HepG2 (cell line): ENCODE measurements around the gene UQCRC1. TPM values are rescaled to one million over a fixed set of nuclear protein-coding genes. Genes with fewer than 3 reads are reported as not detected.

Experiments used
- ATAC-seq: fragments of 200-7000 bp; cut with Tn5 transposase; 3 replicates; pipeline ENCODE4 v1.9.1; 2020; ENCODE audit warnings: mild to moderate bottlenecking, moderate library complexity
- BruUV-seq: library from RNA; stranded (reverse); fragments of 400-500 nt; replicated peaks from 2 replicates; lab custom pipeline; 2021; lab: Mats Ljungman, UMichigan
- CTCF ChIA-PET: fragments of 300-600 bp; formaldehyde crosslinking; extraction: SDS; loops from one replicate; lab custom pipeline; 2021; ENCODE audit warnings: low total read pairs, inconsistent platforms, low intra/inter-chr PET ratio; lab: Yijun Ruan, JAX
- POLR2A ChIA-PET: fragments of 350-600 bp; sonication (Branson Sonifier 250); formaldehyde crosslinking; loops from one replicate; lab custom pipeline; 2020; ENCODE audit warnings: antibody characterized with exemption, inconsistent platforms; lab: Yijun Ruan, JAX
- DNase-seq: peaks from one replicate; pipeline ENCODE4 v3.0.0-alpha.2; 2015; ENCODE audit warnings: low spot score
- FAIRE-seq: peaks from 3 replicates; lab custom pipeline; 2011; peaks lifted over from hg19 to GRCh38; lab: Jason Lieb, UNC
- H2AFZ ChIP-seq: one replicate; pipeline ENCODE4 v1.6.1; 2011; ENCODE audit warnings: low read length, inconsistent platforms
- H3K27ac ChIP-seq: fragments of 300-600 bp; 3 replicates; pipeline ENCODE4 v1.8.0; 2011; ENCODE audit warnings: mixed run types, mild to moderate bottlenecking, mixed read lengths, low read length, inconsistent platforms; ENCODE audit not compliant: insufficient read depth; ENCODE audit errors: extremely low read length
- H3K27me3 ChIP-seq, 2 experiments: fragments of 200-600 bp in 1 of 2; 2 replicates in 1 of 2; 3 replicates in 1 of 2; pipeline versions ENCODE4 v1.6.0 to v1.8.0; 2011; ENCODE audit warnings: low read length in 2 of 2, mild to moderate bottlenecking in 2 of 2, moderate library complexity in 2 of 2, inconsistent platforms in 1 of 2; ENCODE audit not compliant: insufficient read depth in 2 of 2, control insufficient read depth in 1 of 2
- H3K36me3 ChIP-seq, 2 experiments: fragments of 200-600 bp in 1 of 2; replicated peaks in 1 of 2; 2 replicates in 1 of 2; 3 replicates in 1 of 2; pipeline versions ENCODE4 v1.5.1 to v1.8.0; 2011; ENCODE audit warnings: low read length in 2 of 2, inconsistent platforms in 1 of 2; ENCODE audit not compliant: insufficient read depth in 2 of 2, control insufficient read depth in 1 of 2
- H3K4me1 ChIP-seq: 2 replicates; pipeline ENCODE4 v1.5.1; 2012; ENCODE audit warnings: low read length, inconsistent platforms; ENCODE audit not compliant: insufficient read depth
- H3K4me2 ChIP-seq: 2 replicates; pipeline ENCODE4 v1.6.0; 2011; ENCODE audit warnings: low read depth, low read length, inconsistent platforms
- H3K4me3 ChIP-seq, 3 experiments: fragments of 200-600 bp in 1 of 3; sonication (generic), shearing (Covaris generic) in 1 of 3; replicated peaks in 1 of 3; 2 replicates each; pipeline ENCODE4 v1.5.1; 2011 to 2016; ENCODE audit warnings: low read length in 3 of 3, inconsistent platforms in 2 of 3, low read depth in 2 of 3, mild to moderate bottlenecking in 2 of 3, control low read depth in 1 of 3, mixed read lengths in 1 of 3; ENCODE audit not compliant: insufficient read depth in 1 of 3
- H3K79me2 ChIP-seq: one replicate; pipeline ENCODE4 v1.6.1; 2011; ENCODE audit warnings: low read length, inconsistent platforms; ENCODE audit not compliant: insufficient read depth
- H3K9ac ChIP-seq: 2 replicates; pipeline ENCODE4 v1.6.0; 2011; ENCODE audit warnings: mild to moderate bottlenecking, low read depth, low read length, inconsistent platforms; ENCODE audit not compliant: insufficient read depth
- H3K9me3 ChIP-seq: 2 replicates; pipeline ENCODE4 v1.5.1; 2012; ENCODE audit warnings: mild to moderate bottlenecking, low read length
- H4K20me1 ChIP-seq: 2 replicates; pipeline ENCODE4 v1.6.0; 2011; ENCODE audit warnings: inconsistent platforms, mild to moderate bottlenecking, low read length, moderate library complexity; ENCODE audit not compliant: insufficient read depth
- ATF1 ChIP-seq: IDR thresholded peaks from 2 replicates; pipeline ENCODE4 v1.6.1; 2016; ENCODE audit warnings: mild to moderate bottlenecking, control low read depth
- EP300 ChIP-seq, 3 experiments: sonication (generic) in 1 of 3; formaldehyde crosslinking in 1 of 3; IDR thresholded peaks; 2 replicates each; pipeline versions ENCODE4 v1.5.1 to v1.6.1; 2011 to 2020; ENCODE audit warnings: low read depth in 2 of 3, low read length in 2 of 3, borderline replicate concordance in 1 of 3, improper control_type of control experiment in 1 of 3, mild to moderate bottlenecking in 1 of 3, missing genetic modification reagents in 1 of 3, moderate library complexity in 1 of 3
- GATAD1 ChIP-seq: IDR thresholded peaks from 2 replicates; pipeline ENCODE4 v1.6.1; 2016; ENCODE audit warnings: missing genetic modification reagents, missing compliant biosample characterization
- MIER2 ChIP-seq: IDR thresholded peaks from 2 replicates; pipeline ENCODE4 v1.6.1; 2016; ENCODE audit warnings: missing biosample characterization, missing genetic modification reagents
- NFYC ChIP-seq: IDR thresholded peaks from 2 replicates; pipeline ENCODE4 v1.6.1; 2016; ENCODE audit warnings: missing genetic modification reagents, missing compliant biosample characterization
- RBM39 ChIP-seq: fragments of 200-400 bp; formaldehyde crosslinking; IDR thresholded peaks from one replicate; pipeline ENCODE4 v1.6.1; 2018; ENCODE audit warnings: antibody characterized with exemption, mild to moderate bottlenecking, low read depth, low read length; ENCODE audit not compliant: poor library complexity, severe bottlenecking
- SUZ12 ChIP-seq: fragments of 150-350 bp; IDR thresholded peaks from 2 replicates; pipeline ENCODE4 v1.6.1; 2014; ENCODE audit warnings: low read depth, low read length
- TP53 ChIP-seq: sonication (generic); formaldehyde crosslinking; conservative IDR thresholded peaks from 2 replicates; pipeline ENCODE4 v1.4.0; 2020; ENCODE audit warnings: missing genetic modification reagents
- U2AF1 ChIP-seq: fragments of 200-400 bp; formaldehyde crosslinking; optimal IDR thresholded peaks from 2 replicates; pipeline ENCODE3; 2017; ENCODE audit warnings: mild to moderate bottlenecking, low read depth, low read length
- ZNF230 ChIP-seq: sonication (generic); formaldehyde crosslinking; IDR thresholded peaks from 2 replicates; pipeline ENCODE4 v1.4.0; 2020; ENCODE audit warnings: mild to moderate bottlenecking, missing genetic modification reagents
- ZNF329 ChIP-seq: sonication (generic); formaldehyde crosslinking; IDR thresholded peaks from 2 replicates; pipeline ENCODE4 v1.9.0; 2021; ENCODE audit warnings: low read depth, mild to moderate bottlenecking, missing genetic modification reagents
- ZNF496 ChIP-seq: sonication (generic); formaldehyde crosslinking; IDR thresholded peaks from 2 replicates; pipeline ENCODE4 v1.8.1; 2023; ENCODE audit warnings: mild to moderate bottlenecking, moderate library complexity, missing genetic modification reagents; ENCODE audit not compliant: insufficient replicate concordance
- ZNF549 ChIP-seq: sonication (generic); formaldehyde crosslinking; IDR thresholded peaks from 2 replicates; pipeline ENCODE4 v1.5.0; 2020; ENCODE audit warnings: missing genetic modification reagents
- ZNF839 ChIP-seq: sonication (generic); formaldehyde crosslinking; IDR thresholded peaks from 2 replicates; pipeline ENCODE4 v1.4.0; 2020; ENCODE audit warnings: missing genetic modification reagents, mild to moderate bottlenecking, borderline replicate concordance
- ZSCAN9 ChIP-seq: IDR thresholded peaks from 2 replicates; pipeline ENCODE4 v1.6.1; 2016; ENCODE audit warnings: borderline replicate concordance
- WGBS: methylation state at CpG from one replicate; pipeline ENCODE4 v1.1.6; 2017; ENCODE audit warnings: low lambda C conversion rate; 5-methylcytosine and 5-hydroxymethylcytosine counted together
- in situ Hi-C: cut with HindIII; loops from 2 replicates; pipeline ENCODE4 v1.10.0; 2017; ENCODE audit warnings: low pct_unique_long_range_greater_than_20kb; ENCODE audit not compliant: extremely low pct_ligation_motif_present
- intact Hi-C: fragments of 100-400 bp; cut with micrococcal nuclease; formaldehyde crosslinking; loops from one replicate; pipeline ENCODE4 v1.10.0; 2022; ENCODE audit not compliant: unreplicated experiment
- polyA plus RNA-seq, 8 experiments: library from polyadenylated mRNA; depleted of rRNA in 3 of 8; stranded (reverse) in 7 of 8; unstranded in 1 of 8; fragments of >200 nt; fragmentation: Illumina TruSeq in 4 of 8; extraction: Trizol in 4 of 8; gene quantifications; 2 replicates each; pipeline versions ENCODE4 v1.2.1 to v1.2.3, GENCODE V29; 2011 to 2016; ENCODE audit warnings: low read depth in 4 of 8, missing spikeins in 1 of 8, mixed read lengths in 1 of 8; ENCODE audit not compliant: insufficient read depth in 1 of 8
- total RNA-seq, 5 experiments: library from RNA; depleted of rRNA; stranded (reverse); fragments of >200 nt; fragmentation: Illumina TruSeq; extraction: Trizol; gene quantifications; 2 replicates each; pipeline ENCODE4 v1.2.3, GENCODE V29; 2016; ENCODE audit warnings: low read depth in 1 of 5
- TF ChIP-seq, protein P1 (sequence below): IDR thresholded peaks from 2 replicates; pipeline ENCODE4 v1.6.1; 2012; ENCODE audit warnings: low read depth, low read length, improper control_type of control experiment
- TF ChIP-seq, protein P2 (sequence below): sonication (generic); formaldehyde crosslinking; IDR thresholded peaks from 2 replicates; pipeline ENCODE4 v1.5.0; 2020; ENCODE audit warnings: missing genetic modification reagents
- TF ChIP-seq, protein P3 (sequence below): sonication (generic); formaldehyde crosslinking; IDR thresholded peaks from 2 replicates; pipeline ENCODE4 v1.4.0; 2020; ENCODE audit warnings: missing genetic modification reagents

Gene UQCRC1
- total and polyA plus RNA-seq, 2 of the 13 experiments (the other 11 are each of a cell fraction or from before 2014, with no cell fraction given): 316 to 680 TPM

DNA sequence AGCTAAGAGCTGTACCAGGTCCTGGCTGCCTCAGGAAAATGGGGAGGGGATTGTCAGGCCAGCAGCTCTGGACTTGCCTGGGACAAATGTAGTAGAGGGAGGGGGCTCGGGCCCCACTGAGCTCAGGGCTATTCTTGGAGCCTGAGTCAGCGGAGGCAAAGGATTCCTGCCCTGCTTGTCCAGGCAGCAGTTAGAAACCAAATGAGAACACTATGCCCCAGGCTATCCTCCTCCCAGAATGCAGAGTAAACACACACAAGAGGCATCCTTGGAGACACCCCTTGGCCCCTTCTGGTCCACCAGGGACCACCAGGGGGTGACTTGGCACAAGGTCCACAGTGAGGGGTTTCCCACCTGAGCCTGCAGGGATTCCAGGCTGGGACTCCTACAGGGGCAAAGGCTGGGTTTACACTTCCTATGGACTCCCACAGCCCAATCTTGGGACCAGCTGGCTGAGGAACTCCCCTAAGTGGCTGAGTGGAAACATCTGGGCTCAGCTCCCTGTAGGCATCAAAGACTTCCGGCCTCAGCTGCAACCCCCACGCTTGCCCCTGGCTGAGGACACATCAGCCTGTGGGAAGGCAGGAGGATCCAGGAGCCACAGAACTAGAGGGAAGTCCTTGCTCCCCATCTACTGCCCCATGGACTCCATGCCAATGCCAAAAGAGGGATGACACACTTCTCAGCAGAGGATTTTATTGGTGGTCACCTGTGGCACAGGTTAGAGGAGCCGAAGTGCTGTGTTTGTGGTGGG is 10.9 kb downstream of the UQCRC1 start:
- peaks cover 47% of the 10 kb centered on the region for H3K4me1 ChIP-seq
- ATAC-seq (no peak), FAIRE-seq (no peak), DNase-seq (no peak)
- H2AFZ ChIP-seq: no peak overlapping the region
- H3K9me3 ChIP-seq: no peaks in the 10 kb centered on the region
- no peak overlapping the region for H3K4me3 ChIP-seq
- no peak overlapping the region for H3K9ac ChIP-seq
- H3K79me2 ChIP-seq: no peaks in the 10 kb centered on the region
- no peaks in the 10 kb centered on the region for H3K27me3 ChIP-seq
- no TSS peak for BruUV-seq
- intact Hi-C loops (no loop called here), in situ Hi-C loops (no loop called here)
- H3K27ac ChIP-seq: no peak overlapping the region
- peaks cover 33 to 56% of the 10 kb centered on the region in 2 experiments; a peak in 4 of 5 replicates for H3K36me3 ChIP-seq
- WGBS: 93% methylated on average over 2 of the region's 5 CpGs
- ChIA-PET POLR2A (interaction anchor here (1.0 to 3.3 kb wide), 6 partner anchors 9 to 37 kb away, joined by 3 to 11 read pairs (median 4); partner anchors contain the start of genes SLC26A6 and UQCRC1), CTCF (no interaction called here)
- H4K20me1 ChIP-seq: 0 out of 2 replicates have a peak, but pooled peaks cover 8% of the 10 kb centered on the region
- no peak overlapping the region for H3K4me2 ChIP-seq
- TF ChIP-seq ZNF496 (CRISPR knock-in tag): no peak
- TF ChIP-seq ZSCAN9 (CRISPR knock-in tag): no peak
- no peak for TF ChIP-seq ZNF839 (CRISPR knock-in tag)
- no peak for TF ChIP-seq SUZ12
- TF ChIP-seq EP300 (IDR thresholded peaks at IDR 0.05; ENCODE audit: low read depth in 2 of 2, low read length in 2 of 2): no peak
- no peak for TF ChIP-seq EP300 (CRISPR knock-in tag; IDR thresholded peaks at IDR 0.05; ENCODE audit: borderline replicate concordance)
- TF ChIP-seq RBM39: no peak
- TF ChIP-seq, protein P1, sequence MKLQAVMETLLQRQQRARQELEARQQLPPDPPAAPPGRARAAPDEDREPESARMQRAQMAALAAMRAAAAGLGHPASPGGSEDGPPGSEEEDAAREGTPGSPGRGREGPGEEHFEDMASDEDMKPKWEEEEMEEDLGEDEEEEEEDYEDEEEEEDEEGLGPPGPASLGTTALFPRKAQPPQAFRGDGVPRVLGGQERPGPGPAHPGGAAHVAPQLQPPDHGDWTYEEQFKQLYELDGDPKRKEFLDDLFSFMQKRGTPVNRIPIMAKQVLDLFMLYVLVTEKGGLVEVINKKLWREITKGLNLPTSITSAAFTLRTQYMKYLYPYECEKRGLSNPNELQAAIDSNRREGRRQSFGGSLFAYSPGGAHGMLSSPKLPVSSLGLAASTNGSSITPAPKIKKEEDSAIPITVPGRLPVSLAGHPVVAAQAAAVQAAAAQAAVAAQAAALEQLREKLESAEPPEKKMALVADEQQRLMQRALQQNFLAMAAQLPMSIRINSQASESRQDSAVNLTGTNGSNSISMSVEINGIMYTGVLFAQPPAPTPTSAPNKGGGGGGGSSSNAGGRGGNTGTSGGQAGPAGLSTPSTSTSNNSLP: no peak
- no peak for TF ChIP-seq NFYC (CRISPR knock-in tag)
- no peak for TF ChIP-seq U2AF1
- TF ChIP-seq ZNF230: no peak
- no peak for TF ChIP-seq GATAD1
- TF ChIP-seq, protein P2, sequence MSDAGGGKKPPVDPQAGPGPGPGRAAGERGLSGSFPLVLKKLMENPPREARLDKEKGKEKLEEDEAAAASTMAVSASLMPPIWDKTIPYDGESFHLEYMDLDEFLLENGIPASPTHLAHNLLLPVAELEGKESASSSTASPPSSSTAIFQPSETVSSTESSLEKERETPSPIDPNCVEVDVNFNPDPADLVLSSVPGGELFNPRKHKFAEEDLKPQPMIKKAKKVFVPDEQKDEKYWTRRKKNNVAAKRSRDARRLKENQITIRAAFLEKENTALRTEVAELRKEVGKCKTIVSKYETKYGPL: no peak
- no peak for TF ChIP-seq MIER2
- no peak for TF ChIP-seq ATF1 (CRISPR knock-in tag)
- TF ChIP-seq, protein P3, sequence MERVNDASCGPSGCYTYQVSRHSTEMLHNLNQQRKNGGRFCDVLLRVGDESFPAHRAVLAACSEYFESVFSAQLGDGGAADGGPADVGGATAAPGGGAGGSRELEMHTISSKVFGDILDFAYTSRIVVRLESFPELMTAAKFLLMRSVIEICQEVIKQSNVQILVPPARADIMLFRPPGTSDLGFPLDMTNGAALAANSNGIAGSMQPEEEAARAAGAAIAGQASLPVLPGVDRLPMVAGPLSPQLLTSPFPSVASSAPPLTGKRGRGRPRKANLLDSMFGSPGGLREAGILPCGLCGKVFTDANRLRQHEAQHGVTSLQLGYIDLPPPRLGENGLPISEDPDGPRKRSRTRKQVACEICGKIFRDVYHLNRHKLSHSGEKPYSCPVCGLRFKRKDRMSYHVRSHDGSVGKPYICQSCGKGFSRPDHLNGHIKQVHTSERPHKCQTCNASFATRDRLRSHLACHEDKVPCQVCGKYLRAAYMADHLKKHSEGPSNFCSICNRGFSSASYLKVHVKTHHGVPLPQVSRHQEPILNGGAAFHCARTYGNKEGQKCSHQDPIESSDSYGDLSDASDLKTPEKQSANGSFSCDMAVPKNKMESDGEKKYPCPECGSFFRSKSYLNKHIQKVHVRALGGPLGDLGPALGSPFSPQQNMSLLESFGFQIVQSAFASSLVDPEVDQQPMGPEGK (CRISPR knock-in tag): no peak
- TF ChIP-seq ZNF329 (CRISPR knock-in tag): no peak
- TF ChIP-seq TP53 (CRISPR knock-in tag): no peak
- TF ChIP-seq ZNF549 (CRISPR knock-in tag): no peak
